HepG2 (cell line): ENCODE data around the gene GAL3ST2. TPM values are rescaled to one million over a fixed set of nuclear protein-coding genes. Genes with fewer than 3 reads are reported as not detected.

Experiments used
- ATAC-seq: fragments of 200-7000 bp; cut with Tn5 transposase; 3 replicates; pipeline ENCODE4 v1.9.1; 2020; ENCODE audit warnings: mild to moderate bottlenecking, moderate library complexity
- BruUV-seq: library from RNA; stranded (reverse); fragments of 400-500 nt; replicated peaks from 2 replicates; lab custom pipeline; 2021; lab: Mats Ljungman, UMichigan
- CTCF ChIA-PET: fragments of 300-600 bp; formaldehyde crosslinking; extraction: SDS; loops from one replicate; lab custom pipeline; 2021; ENCODE audit warnings: low total read pairs, inconsistent platforms, low intra/inter-chr PET ratio; lab: Yijun Ruan, JAX
- POLR2A ChIA-PET: fragments of 350-600 bp; sonication (Branson Sonifier 250); formaldehyde crosslinking; loops from one replicate; lab custom pipeline; 2020; ENCODE audit warnings: antibody characterized with exemption, inconsistent platforms; lab: Yijun Ruan, JAX
- DNase-seq: peaks from one replicate; pipeline ENCODE4 v3.0.0-alpha.2; 2015; ENCODE audit warnings: low spot score
- FAIRE-seq: peaks from 3 replicates; lab custom pipeline; 2011; peaks lifted over from hg19 to GRCh38; lab: Jason Lieb, UNC
- H2AFZ ChIP-seq: one replicate; pipeline ENCODE4 v1.6.1; 2011; ENCODE audit warnings: low read length, inconsistent platforms
- H3K27ac ChIP-seq: fragments of 300-600 bp; 3 replicates; pipeline ENCODE4 v1.8.0; 2011; ENCODE audit warnings: mixed run types, mild to moderate bottlenecking, mixed read lengths, low read length, inconsistent platforms; ENCODE audit not compliant: insufficient read depth; ENCODE audit errors: extremely low read length
- H3K27me3 ChIP-seq, 2 experiments: fragments of 200-600 bp in 1 of 2; 2 replicates in 1 of 2; 3 replicates in 1 of 2; pipeline versions ENCODE4 v1.6.0 to v1.8.0; 2011; ENCODE audit warnings: low read length in 2 of 2, mild to moderate bottlenecking in 2 of 2, moderate library complexity in 2 of 2, inconsistent platforms in 1 of 2; ENCODE audit not compliant: insufficient read depth in 2 of 2, control insufficient read depth in 1 of 2
- H3K36me3 ChIP-seq, 2 experiments: fragments of 200-600 bp in 1 of 2; replicated peaks in 1 of 2; 2 replicates in 1 of 2; 3 replicates in 1 of 2; pipeline versions ENCODE4 v1.5.1 to v1.8.0; 2011; ENCODE audit warnings: low read length in 2 of 2, inconsistent platforms in 1 of 2; ENCODE audit not compliant: insufficient read depth in 2 of 2, control insufficient read depth in 1 of 2
- H3K4me1 ChIP-seq: 2 replicates; pipeline ENCODE4 v1.5.1; 2012; ENCODE audit warnings: low read length, inconsistent platforms; ENCODE audit not compliant: insufficient read depth
- H3K4me2 ChIP-seq: 2 replicates; pipeline ENCODE4 v1.6.0; 2011; ENCODE audit warnings: low read depth, low read length, inconsistent platforms
- H3K4me3 ChIP-seq, 3 experiments: fragments of 200-600 bp in 1 of 3; sonication (generic), shearing (Covaris generic) in 1 of 3; replicated peaks in 1 of 3; 2 replicates each; pipeline ENCODE4 v1.5.1; 2011 to 2016; ENCODE audit warnings: low read length in 3 of 3, inconsistent platforms in 2 of 3, low read depth in 2 of 3, mild to moderate bottlenecking in 2 of 3, control low read depth in 1 of 3, mixed read lengths in 1 of 3; ENCODE audit not compliant: insufficient read depth in 1 of 3
- H3K79me2 ChIP-seq: one replicate; pipeline ENCODE4 v1.6.1; 2011; ENCODE audit warnings: low read length, inconsistent platforms; ENCODE audit not compliant: insufficient read depth
- H3K9ac ChIP-seq: 2 replicates; pipeline ENCODE4 v1.6.0; 2011; ENCODE audit warnings: mild to moderate bottlenecking, low read depth, low read length, inconsistent platforms; ENCODE audit not compliant: insufficient read depth
- H3K9me3 ChIP-seq: 2 replicates; pipeline ENCODE4 v1.5.1; 2012; ENCODE audit warnings: mild to moderate bottlenecking, low read length
- H4K20me1 ChIP-seq: 2 replicates; pipeline ENCODE4 v1.6.0; 2011; ENCODE audit warnings: inconsistent platforms, mild to moderate bottlenecking, low read length, moderate library complexity; ENCODE audit not compliant: insufficient read depth
- ATF7 ChIP-seq, 2 experiments: fragments of 450-650 bp in 1 of 2; sonication (generic) in 1 of 2; formaldehyde crosslinking in 1 of 2; IDR thresholded peaks; 2 replicates each; pipeline versions ENCODE4 v1.4.0 to v1.6.1; 2016 to 2020; ENCODE audit warnings: antibody characterized with exemption in 1 of 2, mild to moderate bottlenecking in 1 of 2, missing genetic modification reagents in 1 of 2
- HOXA3 ChIP-seq: sonication (generic); formaldehyde crosslinking; IDR thresholded peaks from 2 replicates; pipeline ENCODE4 v1.5.0; 2020; ENCODE audit warnings: missing genetic modification reagents
- NFYC ChIP-seq: IDR thresholded peaks from 2 replicates; pipeline ENCODE4 v1.6.1; 2016; ENCODE audit warnings: missing genetic modification reagents, missing compliant biosample characterization
- RBFOX2 ChIP-seq: fragments of 200-400 bp; formaldehyde crosslinking; IDR thresholded peaks from 2 replicates; pipeline ENCODE4 v1.6.1; 2017; ENCODE audit warnings: low read depth, mild to moderate bottlenecking, low read length
- SMAD1 ChIP-seq: sonication (generic); formaldehyde crosslinking; IDR thresholded peaks from 2 replicates; pipeline ENCODE4 v1.4.0; 2020; ENCODE audit warnings: missing genetic modification reagents, low read depth, mild to moderate bottlenecking, borderline replicate concordance
- TAF15 ChIP-seq: fragments of 200-400 bp; formaldehyde crosslinking; IDR thresholded peaks from one replicate; pipeline ENCODE4 v1.6.1; 2018; ENCODE audit warnings: mild to moderate bottlenecking, low read depth, low read length; ENCODE audit not compliant: poor library complexity, severe bottlenecking
- ZNF136 ChIP-seq: sonication (generic); formaldehyde crosslinking; IDR thresholded peaks from 2 replicates; pipeline ENCODE4 v1.8.1; 2022; ENCODE audit warnings: low read depth, mild to moderate bottlenecking, moderate library complexity, missing genetic modification reagents
- ZNF17 ChIP-seq: sonication (generic); formaldehyde crosslinking; IDR thresholded peaks from 2 replicates; pipeline ENCODE4 v1.5.0; 2020; ENCODE audit warnings: mild to moderate bottlenecking, missing genetic modification reagents
- ZNF318 ChIP-seq: sonication (generic); formaldehyde crosslinking; IDR thresholded peaks from 2 replicates; pipeline ENCODE4 v1.4.0; 2020; ENCODE audit warnings: mild to moderate bottlenecking, missing genetic modification reagents
- ZNF713 ChIP-seq: sonication (generic); formaldehyde crosslinking; IDR thresholded peaks from 2 replicates; pipeline ENCODE4 v1.4.0; 2020; ENCODE audit warnings: mild to moderate bottlenecking, missing genetic modification reagents
- ZNF746 ChIP-seq: sonication (generic); formaldehyde crosslinking; IDR thresholded peaks from 2 replicates; pipeline ENCODE4 v1.8.0; 2022; ENCODE audit warnings: mild to moderate bottlenecking, missing genetic modification reagents
- ZSCAN5A ChIP-seq: sonication (generic); formaldehyde crosslinking; IDR thresholded peaks from 2 replicates; pipeline ENCODE4 v1.8.0; 2022; ENCODE audit warnings: mild to moderate bottlenecking, missing genetic modification reagents, borderline replicate concordance
- WGBS: methylation state at CpG from one replicate; pipeline ENCODE4 v1.1.6; 2017; ENCODE audit warnings: low lambda C conversion rate; 5-methylcytosine and 5-hydroxymethylcytosine counted together
- in situ Hi-C: cut with HindIII; loops from 2 replicates; pipeline ENCODE4 v1.10.0; 2017; ENCODE audit warnings: low pct_unique_long_range_greater_than_20kb; ENCODE audit not compliant: extremely low pct_ligation_motif_present
- intact Hi-C: fragments of 100-400 bp; cut with micrococcal nuclease; formaldehyde crosslinking; loops from one replicate; pipeline ENCODE4 v1.10.0; 2022; ENCODE audit not compliant: unreplicated experiment
- polyA plus RNA-seq, 8 experiments: library from polyadenylated mRNA; depleted of rRNA in 3 of 8; stranded (reverse) in 7 of 8; unstranded in 1 of 8; fragments of >200 nt; fragmentation: Illumina TruSeq in 4 of 8; extraction: Trizol in 4 of 8; gene quantifications; 2 replicates each; pipeline versions ENCODE4 v1.2.1 to v1.2.3, GENCODE V29; 2011 to 2016; ENCODE audit warnings: low read depth in 4 of 8, missing spikeins in 1 of 8, mixed read lengths in 1 of 8; ENCODE audit not compliant: insufficient read depth in 1 of 8
- total RNA-seq, 5 experiments: library from RNA; depleted of rRNA; stranded (reverse); fragments of >200 nt; fragmentation: Illumina TruSeq; extraction: Trizol; gene quantifications; 2 replicates each; pipeline ENCODE4 v1.2.3, GENCODE V29; 2016; ENCODE audit warnings: low read depth in 1 of 5

The GAL3ST2 gene
- total and polyA plus RNA-seq, 2 of the 13 experiments (the other 11 are each of a cell fraction or from before 2014, with no cell fraction given): 0.17 to 0.20 TPM

DNA sequence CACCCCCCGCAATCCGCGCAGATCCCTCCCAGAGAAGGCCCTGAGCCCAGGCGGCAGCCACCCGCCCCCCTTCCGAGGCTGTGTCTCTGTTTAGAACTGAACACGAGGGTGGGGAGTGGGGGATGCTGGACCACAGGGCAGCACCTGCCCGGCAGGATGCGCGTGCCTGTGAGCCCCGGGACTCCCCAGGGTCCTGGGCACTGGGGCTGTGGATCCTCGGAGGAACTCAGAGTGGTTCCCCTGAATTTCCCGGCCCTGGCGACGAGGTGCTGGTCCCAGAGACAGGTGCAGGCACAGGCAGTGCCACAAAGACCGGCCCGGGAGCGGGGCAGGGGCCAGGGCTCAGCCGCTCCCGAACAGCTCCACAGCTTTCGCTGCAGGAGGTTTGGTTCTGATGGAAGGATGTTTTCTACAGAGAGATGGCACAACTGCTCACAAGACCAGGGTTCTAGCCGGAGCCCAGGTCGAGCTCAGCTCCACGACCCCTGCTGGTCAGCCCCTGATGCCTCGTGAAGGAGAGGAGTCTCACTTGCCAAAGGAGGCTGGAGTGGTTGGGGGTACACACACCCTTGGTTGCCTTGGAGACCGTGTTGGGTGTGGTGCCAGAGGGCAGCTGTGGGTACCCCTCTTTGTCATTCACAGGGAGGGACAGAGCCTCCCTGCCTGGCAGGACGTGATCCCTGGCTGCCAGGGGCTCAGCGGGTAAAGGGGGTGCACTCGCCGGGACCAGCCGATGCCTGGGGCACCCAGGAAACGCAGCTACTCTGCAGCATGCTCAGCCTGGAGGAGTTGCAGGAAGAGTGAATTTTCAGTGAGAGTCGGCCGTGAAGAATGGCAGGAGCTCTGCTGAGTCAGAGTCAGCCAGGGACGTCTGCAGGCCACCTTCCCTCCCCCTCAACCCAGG lies 28.0 kb downstream of the GAL3ST2 start:
- ATAC-seq (peak; percentile 3; the same call in 1 of the 3 replicates), DNase-seq (peak; percentile 34), FAIRE-seq (no peak)
- Histone ChIP-seq H3K27ac (peak overlapping the region; percentile 33), H3K27me3 (no peaks in the 10 kb centered on the region; a peak in 1 of 5 replicates), H4K20me1 (no peaks in the 10 kb centered on the region), H3K79me2 (peaks cover 17% of the 10 kb centered on the region), H3K4me2 (0 out of 2 replicates have a peak overlapping the region, but pooled peaks have one; percentile 24), H3K4me3 (no peak overlapping the region), H3K9me3 (no peaks in the 10 kb centered on the region), H3K9ac (no peak overlapping the region), H3K36me3 (no peaks in the 10 kb centered on the region), H3K4me1 (peaks cover 21% of the 10 kb centered on the region), H2AFZ (no peak overlapping the region)
- intact Hi-C loops: loop anchor here (5.0 kb wide), 1 partner anchor 977 kb away; no protein-coding TSS in a partner anchor
- POLR2A ChIA-PET: interaction anchor here (0.6 to 2.8 kb wide), 3 partner anchors 17 to 70 kb away, joined by 3 to 26 read pairs (median 3); partner anchors contain the start of gene D2HGDH
- WGBS: 86% methylated on average over 26 of the region's 35 CpGs
- CTCF ChIA-PET: no interaction called here
- no TSS peak for BruUV-seq
- in situ Hi-C loops: loop anchor here (5.0 kb wide), 1 partner anchor 32 kb away; no protein-coding TSS in a partner anchor
- TF ChIP-seq SMAD1 (CRISPR knock-in tag): no peak
- no peak for TF ChIP-seq ATF7 (IDR thresholded peaks at IDR 0.05)
- TF ChIP-seq ATF7 (CRISPR knock-in tag; IDR thresholded peaks at IDR 0.05): no peak
- TF ChIP-seq ZNF136: no peak
- no peak for TF ChIP-seq NFYC (CRISPR knock-in tag)
- TF ChIP-seq TAF15: no peak
- TF ChIP-seq ZNF746 (CRISPR knock-in tag): 0 out of 2 replicates have a peak, but pooled peaks have one; percentile 21
- no peak for TF ChIP-seq ZSCAN5A (CRISPR knock-in tag)
- no peak for TF ChIP-seq ZNF17 (CRISPR knock-in tag)
- 0 out of 2 replicates have a peak, but pooled peaks have one; percentile 38 for TF ChIP-seq RBFOX2
- TF ChIP-seq ZNF713: no peak
- TF ChIP-seq ZNF318: peak; percentile 41; the same call in 1 of the 2 replicates
- no peak for TF ChIP-seq HOXA3 (CRISPR knock-in tag)
